ENCODE results near the gene FXYD2.

FXYD2 gene

GRCh38 chr11:117824571-117825537 lies at the start of gene FXYD2:
Gene FXYD2 (minus strand): TSS chr11:117824744. CDS start chr11:117824678, 66 bp downstream.
- ChIA-PET CTCF (interaction anchor here (1.1 to 15.1 kb wide), 9 partner anchors 10 to 398 kb away, joined by 3 to 344 read pairs (median 17); partner anchors contain the start of gene DSCAML1), POLR2A (no interaction called here)
- no peak for DNase-seq (ENCODE audit: extremely low spot score)
- no peak for TF ChIP-seq CTCF (IDR thresholded peaks at IDR 0.05; ENCODE audit: control extremely low read depth, extremely low read depth, low read depth, missing control alignments)

GRCh38 chr11:117873828-117874125 lies 49.2 kb upstream of the FXYD2 start:
- TF ChIP-seq CTCF (IDR thresholded peaks at IDR 0.05; ENCODE audit: control extremely low read depth, extremely low read depth, low read depth, missing control alignments), result no peak
- ChIA-PET POLR2A (no interaction called here), CTCF (no interaction called here)
- no peak for DNase-seq (ENCODE audit: extremely low spot score)

- CTCF ChIA-PET, result no interaction called here
These were observed 48.7 kb upstream of the FXYD2 start for GRCh38 chr11:117872975-117873827.

GRCh38 chr11:117872420-117872961 lies 47.9 kb upstream of the FXYD2 start:
- CTCF ChIA-PET, result no interaction called here
- no peak for DNase-seq (ENCODE audit: extremely low spot score)

More at GRCh38 chr11:117872975-117873827, 48.7 kb upstream of the FXYD2 start:
- POLR2A ChIA-PET, result no interaction called here
- DNase-seq (ENCODE audit: extremely low spot score), result no peak
- no peak for TF ChIP-seq CTCF (IDR thresholded peaks at IDR 0.05; ENCODE audit: control extremely low read depth, extremely low read depth, low read depth, missing control alignments)

GRCh38 chr11:117871784-117872183 lies 47.2 kb upstream of the FXYD2 start:
- TF ChIP-seq CTCF (IDR thresholded peaks at IDR 0.05; ENCODE audit: control extremely low read depth, extremely low read depth, low read depth, missing control alignments), result no peak
- POLR2A ChIA-PET, result no interaction called here
- no peak for DNase-seq (ENCODE audit: extremely low spot score)
- CTCF ChIA-PET, result interaction anchor here (1.2 kb wide), 1 partner anchor 64 kb away, joined by 3 read pairs; no protein-coding TSS in a partner anchor

More at GRCh38 chr11:117872420-117872961, 47.9 kb upstream of the FXYD2 start:
- no peak for TF ChIP-seq CTCF (IDR thresholded peaks at IDR 0.05; ENCODE audit: control extremely low read depth, extremely low read depth, low read depth, missing control alignments)
- POLR2A ChIA-PET, result no interaction called here

GRCh38 chr11:117871160-117871559 lies 46.6 kb upstream of the FXYD2 start:
- no peak for DNase-seq (ENCODE audit: extremely low spot score)
- ChIA-PET CTCF (interaction anchor here (1.2 kb wide), 1 partner anchor 64 kb away, joined by 3 read pairs; no protein-coding TSS in a partner anchor), POLR2A (no interaction called here)
- no peak for TF ChIP-seq CTCF (IDR thresholded peaks at IDR 0.05; ENCODE audit: control extremely low read depth, extremely low read depth, low read depth, missing control alignments)

All from GM10248 (cell line).